H1 (cell line): ENCODE results near the gene APOC1. TPM values are rescaled to one million over a fixed set of nuclear protein-coding genes. Genes with fewer than 3 reads are reported as not detected.
A peak's percentile ranks its signal among the peaks of the same experiment; 100 is the strongest.

ENCODE experiments used
- CTCF ChIA-PET: fragments of 300-600 bp; sonication (Branson Sonifier 250); formaldehyde crosslinking; loops from one replicate; lab custom pipeline; 2021; ENCODE audit not compliant: partially characterized antibody; lab: Charles Lee
- POLR2A ChIA-PET: fragments of 300-600 bp; sonication (Branson Sonifier 250); formaldehyde crosslinking; loops from one replicate; lab custom pipeline; 2021; ENCODE audit warnings: inconsistent platforms; ENCODE audit not compliant: partially characterized antibody; lab: Charles Lee
- DNase-seq, 2 experiments: peaks; one replicate each; pipeline versions ENCODE4 v3.0.0 to v3.0.0-alpha.2; 2010 to 2022; ENCODE audit warnings: low spot score in 2 of 2, low read depth in 1 of 2, mixed read lengths in 1 of 2
- FAIRE-seq: peaks from 2 replicates; lab custom pipeline; 2011; peaks lifted over from hg19 to GRCh38; lab: Jason Lieb, UNC
- H2AFZ ChIP-seq: 2 replicates; pipeline ENCODE4 v1.8.1; 2012; ENCODE audit warnings: low read length, inconsistent platforms
- H2AK5ac ChIP-seq: 2 replicates; pipeline ENCODE4 v1.6.1; 2013; ENCODE audit warnings: low read depth, low read length
- H2BK120ac ChIP-seq: replicated peaks from 2 replicates; pipeline ENCODE3; 2013; ENCODE audit warnings: low read depth, low read length, inconsistent platforms
- H2BK12ac ChIP-seq: 2 replicates; pipeline ENCODE4 v1.6.1; 2013; ENCODE audit warnings: low read depth, low read length
- H2BK15ac ChIP-seq: 2 replicates; pipeline ENCODE4 v1.6.1; 2013; ENCODE audit warnings: low read length
- H2BK20ac ChIP-seq: 2 replicates; pipeline ENCODE4 v1.6.1; 2013; ENCODE audit warnings: low read length
- H2BK5ac ChIP-seq: 2 replicates; pipeline ENCODE4 v1.6.1; 2013; ENCODE audit warnings: low read depth, low read length
- H3K14ac ChIP-seq: 2 replicates; pipeline ENCODE4 v1.6.1; 2013; ENCODE audit warnings: inconsistent platforms; ENCODE audit not compliant: insufficient read length
- H3K18ac ChIP-seq: 2 replicates; pipeline ENCODE4 v1.6.1; 2013; ENCODE audit warnings: low read length; ENCODE audit errors: extremely low read depth
- H3K23ac ChIP-seq: 2 replicates; pipeline ENCODE4 v1.6.1; 2013; ENCODE audit warnings: inconsistent platforms; ENCODE audit not compliant: insufficient read length
- H3K23me2 ChIP-seq: 2 replicates; pipeline ENCODE4 v1.6.1; 2013; ENCODE audit warnings: low read depth, low read length
- H3K27ac ChIP-seq: 2 replicates; pipeline ENCODE4 v1.6.1; 2011; ENCODE audit warnings: low read depth, low read length, inconsistent platforms
- H3K27me3 ChIP-seq, 4 experiments: replicated peaks in 1 of 4; 1 replicate in 1 of 4; 2 replicates in 3 of 4; pipeline versions ENCODE4 v1.6.1 to v1.8.1; 2011 to 2013; ENCODE audit warnings: low read length in 3 of 4, mild to moderate bottlenecking in 3 of 4, inconsistent platforms in 2 of 4, mixed read lengths in 2 of 4, moderate library complexity in 1 of 4; ENCODE audit not compliant: control insufficient read depth in 3 of 4, insufficient read depth in 3 of 4; ENCODE audit errors: extremely low read depth in 1 of 4
- H3K36me3 ChIP-seq, 4 experiments: 2 replicates each; pipeline versions ENCODE4 v1.6.1 to v1.8.1; 2011 to 2013; ENCODE audit warnings: mild to moderate bottlenecking in 4 of 4, low read length in 3 of 4, moderate library complexity in 2 of 4, control low read depth in 1 of 4, inconsistent platforms in 1 of 4; ENCODE audit not compliant: insufficient read depth in 4 of 4, control insufficient read depth in 2 of 4
- H3K4ac ChIP-seq: replicated peaks from 2 replicates; pipeline ENCODE3; 2013; ENCODE audit warnings: low read length, low read depth, mixed read lengths, inconsistent platforms; ENCODE audit not compliant: insufficient read length
- H3K4me1 ChIP-seq, 4 experiments: replicated peaks in 1 of 4; 1 replicate in 1 of 4; 2 replicates in 3 of 4; pipeline versions ENCODE4 v1.6.1 to v1.8.1; 2011 to 2013; ENCODE audit warnings: low read length in 3 of 4, inconsistent platforms in 2 of 4, mixed read lengths in 1 of 4; ENCODE audit not compliant: insufficient read depth in 4 of 4, control insufficient read depth in 3 of 4
- H3K4me2 ChIP-seq, 2 experiments: 2 replicates each; pipeline versions ENCODE4 v1.6.1 to v1.8.1; 2011 to 2013; ENCODE audit warnings: low read depth in 2 of 2, low read length in 2 of 2, control low read depth in 1 of 2, inconsistent platforms in 1 of 2, mild to moderate bottlenecking in 1 of 2; ENCODE audit not compliant: insufficient read depth in 1 of 2
- H3K4me3 ChIP-seq, 4 experiments: fragments of 200-600, 300-600 bp in 1 of 4; sonication (generic), shearing (Covaris generic), sonication (Bioruptor Twin) in 1 of 4; 2 replicates each; pipeline versions ENCODE4 v1.5.1 to v1.8.1; 2011 to 2016; ENCODE audit warnings: low read length in 4 of 4, low read depth in 3 of 4, control low read depth in 2 of 4, inconsistent platforms in 2 of 4, mild to moderate bottlenecking in 2 of 4, mixed read lengths in 1 of 4, moderate library complexity in 1 of 4; ENCODE audit not compliant: insufficient read depth in 2 of 4; ENCODE audit errors: extremely low read depth in 1 of 4
- H3K56ac ChIP-seq: replicated peaks from 2 replicates; pipeline ENCODE3; 2013; ENCODE audit warnings: low read depth, mild to moderate bottlenecking, mixed read lengths, low read length, inconsistent platforms; ENCODE audit not compliant: insufficient read length
- H3K79me1 ChIP-seq: 2 replicates; pipeline ENCODE4 v1.6.1; 2013; ENCODE audit warnings: low read depth, low read length, control low read depth
- H3K79me2 ChIP-seq, 2 experiments: 2 replicates each; pipeline versions ENCODE4 v1.6.1 to v1.8.1; 2012 to 2013; ENCODE audit warnings: low read length in 2 of 2, mild to moderate bottlenecking in 2 of 2, inconsistent platforms in 1 of 2; ENCODE audit not compliant: insufficient read depth in 2 of 2, control insufficient read depth in 1 of 2
- H3K9ac ChIP-seq, 4 experiments: replicated peaks in 1 of 4; 1 replicate in 1 of 4; 2 replicates in 3 of 4; pipeline versions ENCODE4 v1.6.1 to v1.8.1; 2011 to 2013; ENCODE audit warnings: low read depth in 3 of 4, low read length in 3 of 4, control low read depth in 2 of 4, mild to moderate bottlenecking in 2 of 4, moderate library complexity in 2 of 4, inconsistent platforms in 1 of 4; ENCODE audit errors: extremely low read depth in 1 of 4
- H3K9me3 ChIP-seq, 2 experiments: 2 replicates each; pipeline versions ENCODE4 v1.6.1 to v1.8.1; 2012 to 2013; ENCODE audit warnings: mild to moderate bottlenecking in 2 of 2, moderate library complexity in 2 of 2, control low read depth in 1 of 2, inconsistent platforms in 1 of 2, low read depth in 1 of 2, low read length in 1 of 2, mixed read lengths in 1 of 2; ENCODE audit not compliant: insufficient read depth in 2 of 2
- H4K20me1 ChIP-seq, 2 experiments: replicated peaks in 1 of 2; 2 replicates each; pipeline versions ENCODE3 to v1.8.1; 2011 to 2013; ENCODE audit warnings: inconsistent platforms in 2 of 2, low read length in 2 of 2, mild to moderate bottlenecking in 1 of 2; ENCODE audit not compliant: insufficient read depth in 2 of 2, control insufficient read depth in 1 of 2
- H4K5ac ChIP-seq: 2 replicates; pipeline ENCODE4 v1.6.1; 2013; ENCODE audit warnings: low read length, low read depth, mixed read lengths, inconsistent platforms; ENCODE audit not compliant: insufficient read length
- H4K8ac ChIP-seq: 2 replicates; pipeline ENCODE4 v1.8.0; 2013; ENCODE audit warnings: mild to moderate bottlenecking, moderate library complexity, low read length, inconsistent platforms; ENCODE audit not compliant: insufficient read depth; ENCODE audit errors: extremely low read depth
- H4K91ac ChIP-seq: replicated peaks from 2 replicates; pipeline ENCODE3; 2013; ENCODE audit warnings: low read length, mixed read lengths, inconsistent platforms; ENCODE audit not compliant: insufficient read length
- ATF2 ChIP-seq: IDR thresholded peaks from 2 replicates; pipeline ENCODE4 v1.6.1; 2012; ENCODE audit warnings: low read length, inconsistent platforms
- CEBPB ChIP-seq: IDR thresholded peaks from 2 replicates; pipeline ENCODE4 v1.6.1; 2012; ENCODE audit warnings: low read depth, low read length
- CHD2 ChIP-seq: IDR thresholded peaks from 2 replicates; pipeline ENCODE4 v1.6.1; 2012; ENCODE audit warnings: low read length, improper control_type of control experiment
- CTBP2 ChIP-seq: IDR thresholded peaks from 2 replicates; pipeline ENCODE4 v1.7.0; 2011; ENCODE audit warnings: borderline replicate concordance, mild to moderate bottlenecking, moderate library complexity, mixed read lengths, low read length; ENCODE audit not compliant: insufficient read depth, insufficient read length
- EGR1 ChIP-seq: IDR thresholded peaks from 2 replicates; pipeline ENCODE4 v1.6.1; 2011; ENCODE audit warnings: low read depth, low read length, borderline replicate concordance
- JUN ChIP-seq: IDR thresholded peaks from 2 replicates; pipeline ENCODE4 v1.6.1; 2011; ENCODE audit warnings: low read depth, mild to moderate bottlenecking, improper control_type of control experiment, low read length
- MAFK ChIP-seq: IDR thresholded peaks from 2 replicates; pipeline ENCODE4 v1.6.1; 2012; ENCODE audit warnings: low read depth, mild to moderate bottlenecking, improper control_type of control experiment, low read length
- RBBP5 ChIP-seq: IDR thresholded peaks from 2 replicates; pipeline ENCODE4 v1.7.1; 2012; ENCODE audit warnings: low read depth, mild to moderate bottlenecking, inconsistent platforms, low read length, moderate library complexity, borderline replicate concordance
- SP2 ChIP-seq: IDR thresholded peaks from 2 replicates; pipeline ENCODE4 v1.6.1; 2012; ENCODE audit warnings: mild to moderate bottlenecking, low read length, inconsistent platforms
- TBP ChIP-seq: IDR thresholded peaks from 2 replicates; pipeline ENCODE4 v1.6.1; 2011; ENCODE audit warnings: low read depth, low read length, improper control_type of control experiment
- YY1 ChIP-seq: IDR thresholded peaks from 2 replicates; pipeline ENCODE4 v1.6.1; 2011; ENCODE audit warnings: low read depth, mild to moderate bottlenecking, low read length
- WGBS, 2 experiments: shearing (Covaris generic) in 1 of 2; methylation state at CpG; one replicate each; pipeline versions ENCODE4 v1.1.6 to v1.1.7; 2013 to 2015; ENCODE audit warnings: low lambda C conversion rate in 2 of 2, mixed read lengths in 2 of 2, inconsistent platforms in 1 of 2, low coverage in 1 of 2, missing lambda C conversion rate in 1 of 2; ENCODE audit not compliant: insufficient replicate concordance in 2 of 2, insufficient coverage in 1 of 2, insufficient read length in 1 of 2; ENCODE audit errors: extremely low coverage in 1 of 2, missing lambda C conversion rate in 1 of 2; 5-methylcytosine and 5-hydroxymethylcytosine counted together
- polyA plus RNA-seq, 7 experiments: library from polyadenylated mRNA; depleted of rRNA in 3 of 7; stranded (reverse) in 5 of 7; unstranded in 2 of 7; fragments of >200 nt in 5 of 7; fragments of 200-250 nt in 2 of 7; gene quantifications; 1 replicate in 5 of 7; 2 replicates in 1 of 7; 4 replicates in 1 of 7; pipeline versions ENCODE4 v1.2.1 to v1.2.3, GENCODE V29; 2011 to 2013; ENCODE audit warnings: missing spikeins in 2 of 7, mixed read lengths in 2 of 7
- total RNA-seq: library from RNA; stranded (reverse); fragmentation: NEBNext Ultra II Directional; extraction: Animal tissue kit (Norgen Biotek cat#: 25700); gene quantifications from 2 replicates; pipeline ENCODE4 v1.2.1, GENCODE V29; 2021

Gene APOC1
- total and polyA plus RNA-seq, 2 of the 8 experiments (the other 6 are each of a cell fraction or from before 2014, with no cell fraction given), result 55.8 to 78.2 TPM

GRCh38 chr19:44878120-44878865, 36.1 kb upstream of the APOC1 start:
- H2BK5ac ChIP-seq, result no peak overlapping the region
- no peak overlapping the region for H4K5ac ChIP-seq
- no peak overlapping the region for H2AFZ ChIP-seq
- no peaks in the 10 kb centered on the region for H3K9me3 ChIP-seq
- no peak overlapping the region for H3K23ac ChIP-seq
- H4K20me1 ChIP-seq, result peaks cover 4 to 19% of the 10 kb centered on the region in 2 experiments
- no peak overlapping the region for H3K27ac ChIP-seq
- H3K27me3 ChIP-seq, result no peaks in the 10 kb centered on the region
- no peak overlapping the region for H2BK120ac ChIP-seq
- H2BK12ac ChIP-seq, result no peak overlapping the region
- H3K14ac ChIP-seq, result no peak overlapping the region
- H3K79me2 ChIP-seq, result no peaks in the 10 kb centered on the region; a peak in 1 of 4 replicates
- H3K4ac ChIP-seq, result no peak overlapping the region
- 0 out of 7 replicates have a peak overlapping the region, but pooled peaks of 1 of the 4 experiments have one; percentile 21 for H3K9ac ChIP-seq
- H3K4me1 ChIP-seq, result peaks cover 0 to 21% (median 3%) of the 10 kb centered on the region in 4 experiments; a peak in 5 of 7 replicates
- CTCF ChIA-PET, result no interaction called here
- 86% methylated on average over 19 of the region's 26 CpGs; no CpG with 5 or more reads in 1 of the 2 experiments for WGBS, 2 experiments
- no peak overlapping the region for H3K18ac ChIP-seq
- H3K4me3 ChIP-seq, result no peak overlapping the region
- peaks cover 35 to 66% (median 46%) of the 10 kb centered on the region in 4 experiments for H3K36me3 ChIP-seq
- FAIRE-seq, result no peak
- H4K8ac ChIP-seq, result no peak overlapping the region
- H2BK15ac ChIP-seq, result no peak overlapping the region
- no peak for DNase-seq
- H3K56ac ChIP-seq, result no peak overlapping the region
- H3K79me1 ChIP-seq, result no peaks in the 10 kb centered on the region
- H2BK20ac ChIP-seq, result no peak overlapping the region
- POLR2A ChIA-PET, result interaction anchor here (0.8 to 13.6 kb wide), 7 partner anchors 10 to 68 kb away, joined by 3 to 109 read pairs (median 18); partner anchors contain the start of genes NECTIN2 and TOMM40
- H3K23me2 ChIP-seq, result no peaks in the 10 kb centered on the region
- H2AK5ac ChIP-seq, result 0 out of 2 replicates have a peak overlapping the region, but pooled peaks have one; percentile 13
- H3K4me2 ChIP-seq, result no peak overlapping the region
- no peak overlapping the region for H4K91ac ChIP-seq
- TF ChIP-seq CHD2 (no peak), TBP (no peak), JUN (no peak), RBBP5 (no peak), CTBP2 (no peak), SP2 (no peak), ATF2 (no peak), EGR1 (no peak), CEBPB (no peak), YY1 (no peak), MAFK (no peak)
